Measurements from ENCODE around the gene MR1. TPM values are rescaled to one million over a fixed set of nuclear protein-coding genes. Genes with fewer than 3 reads are reported as not detected.

The MR1 gene
- total RNA-seq, 2 experiments from 2014 or later = 16.2 to 18.1 TPM

GRCh38 chr1:181106022-181106312 is 72.2 kb downstream of the MR1 start:
- Mint-ChIP-seq H3K27me3 (no peaks in the 10 kb centered on the region), H3K4me3 (peak overlapping the region; percentile 88), H3K36me3 (ENCODE audit: low read depth) (no peaks in the 10 kb centered on the region), H3K27ac (peak overlapping the region; percentile 67), H3K9me3 (no peaks in the 10 kb centered on the region), H3K4me1 (ENCODE audit: low read depth) (peaks cover 55% of the 10 kb centered on the region)
- no peak for TF ChIP-seq CTCF (IDR thresholded peaks at IDR 0.05)
- H3K27ac ChIP-seq (ENCODE audit: low read depth in 1 of 2, low read length in 2 of 2) = no peak overlapping the region
- POLR2A ChIA-PET = interaction anchor here (1.2 to 11.2 kb wide), 5 partner anchors 11 to 57 kb away, joined by 3 to 231 read pairs (median 6); partner anchors contain the start of gene IER5
- H3K27me3 ChIP-seq (ENCODE audit: control insufficient read depth in 1 of 2, insufficient read depth in 2 of 2, low read length in 2 of 2) = no peaks in the 10 kb centered on the region
- H3K4me3 ChIP-seq (ENCODE audit: low read length) = peak overlapping the region; percentile 50
- ATAC-seq (ENCODE audit: poor library complexity) = no peak
- no peaks in the 10 kb centered on the region for H3K9me3 ChIP-seq (ENCODE audit: control insufficient read depth in 1 of 2, insufficient read depth in 1 of 2, low read length in 2 of 2)
- no peak for DNase-seq
- peaks cover 47% of the 10 kb centered on the region for H3K4me1 ChIP-seq (ENCODE audit: insufficient read depth, low read length)
- CTCF ChIA-PET = interaction anchor here (1.3 to 5.4 kb wide), 5 partner anchors 14 to 44 kb away, joined by 3 to 31 read pairs (median 19); no protein-coding TSS in a partner anchor
- intact Hi-C loops (cut with DNase I, micrococcal nuclease) = loop anchor here in 1 of 2 experiments (2.0 to 10.0 kb wide), 5 partner anchors 35 to 951 kb away; partner anchors contain the start of genes QSOX1, STX6 and XPR1
- H3K36me3 ChIP-seq (ENCODE audit: insufficient read depth, low read length) = no peaks in the 10 kb centered on the region

- no peaks in the 10 kb centered on the region for H3K36me3 Mint-ChIP-seq (ENCODE audit: low read depth)
- no peak overlapping the region for H3K27ac ChIP-seq (ENCODE audit: low read depth in 1 of 2, low read length in 2 of 2)
- ATAC-seq (ENCODE audit: poor library complexity) = no peak
- H3K9me3 ChIP-seq (ENCODE audit: control insufficient read depth in 1 of 2, insufficient read depth in 1 of 2, low read length in 2 of 2) = no peaks in the 10 kb centered on the region
- no peak overlapping the region for H3K4me3 ChIP-seq (ENCODE audit: low read length)
- no peaks in the 10 kb centered on the region for H3K9me3 Mint-ChIP-seq
- CTCF ChIA-PET = interaction anchor here (0.8 to 5.4 kb wide), 3 partner anchors 23 to 46 kb away, joined by 3 to 21 read pairs (median 19); no protein-coding TSS in a partner anchor
- H3K4me3 Mint-ChIP-seq = peak overlapping the region; percentile 60
- no peak for DNase-seq
- peak overlapping the region; percentile 67 for H3K27ac Mint-ChIP-seq
- no peaks in the 10 kb centered on the region for H3K27me3 Mint-ChIP-seq
- H3K36me3 ChIP-seq (ENCODE audit: insufficient read depth, low read length) = no peaks in the 10 kb centered on the region
- peaks cover 45% of the 10 kb centered on the region for H3K4me1 ChIP-seq (ENCODE audit: insufficient read depth, low read length)
- POLR2A ChIA-PET = interaction anchor here (0.6 to 11.2 kb wide), 3 partner anchors 16 to 54 kb away, joined by 4 to 231 read pairs (median 4); partner anchors contain the start of gene IER5
- intact Hi-C loops (cut with DNase I, micrococcal nuclease) = loop anchor here in 1 of 2 experiments (2.0 to 10.0 kb wide), 5 partner anchors 34 to 952 kb away; partner anchors contain the start of genes QSOX1, STX6 and XPR1
- peaks cover 49% of the 10 kb centered on the region for H3K4me1 Mint-ChIP-seq (ENCODE audit: low read depth)
- no peaks in the 10 kb centered on the region for H3K27me3 ChIP-seq (ENCODE audit: control insufficient read depth in 1 of 2, insufficient read depth in 2 of 2, low read length in 2 of 2)
- no peak for TF ChIP-seq CTCF (IDR thresholded peaks at IDR 0.05)
Observed at GRCh38 chr1:181106479-181106878, 72.7 kb downstream of the MR1 start.

- no peak overlapping the region for H3K4me3 Mint-ChIP-seq
- H3K27ac ChIP-seq (ENCODE audit: low read depth in 1 of 2, low read length in 2 of 2) = no peak overlapping the region
- no peaks in the 10 kb centered on the region for H3K9me3 Mint-ChIP-seq
- no peaks in the 10 kb centered on the region for H3K27me3 Mint-ChIP-seq
- H3K36me3 Mint-ChIP-seq (ENCODE audit: low read depth) = no peaks in the 10 kb centered on the region
- no peak overlapping the region for H3K27ac Mint-ChIP-seq
- no peaks in the 10 kb centered on the region for H3K9me3 ChIP-seq (ENCODE audit: control insufficient read depth in 1 of 2, insufficient read depth in 1 of 2, low read length in 2 of 2)
- CTCF ChIA-PET = interaction anchor here (3.8 to 5.4 kb wide), 2 partner anchors 24 to 35 kb away, joined by 19 to 21 read pairs; no protein-coding TSS in a partner anchor
- peaks cover 41% of the 10 kb centered on the region for H3K4me1 ChIP-seq (ENCODE audit: insufficient read depth, low read length)
- no peaks in the 10 kb centered on the region for H3K36me3 ChIP-seq (ENCODE audit: insufficient read depth, low read length)
- POLR2A ChIA-PET = interaction anchor here (0.8 to 11.2 kb wide), 4 partner anchors 18 to 52 kb away, joined by 3 to 231 read pairs (median 4); partner anchors contain the start of gene IER5
- no peak for ATAC-seq (ENCODE audit: poor library complexity)
- no peak overlapping the region for H3K4me3 ChIP-seq (ENCODE audit: low read length)
- DNase-seq = no peak
- H3K4me1 Mint-ChIP-seq (ENCODE audit: low read depth) = peaks cover 48% of the 10 kb centered on the region
- TF ChIP-seq CTCF (IDR thresholded peaks at IDR 0.05) = no peak
- intact Hi-C loops (cut with DNase I, micrococcal nuclease) = loop anchor here in 1 of 2 experiments (1.0 to 10.0 kb wide), 6 partner anchors 33 to 953 kb away; partner anchors contain the start of genes QSOX1, STX6 and XPR1
- H3K27me3 ChIP-seq (ENCODE audit: control insufficient read depth in 1 of 2, insufficient read depth in 2 of 2, low read length in 2 of 2) = no peaks in the 10 kb centered on the region
Observed at GRCh38 chr1:181107711-181108110, 73.9 kb downstream of the MR1 start.
